GM12874 (cell line): ENCODE results near the gene OR4C6.

Experiments
- CTCF ChIP-seq: IDR thresholded peaks from 2 replicates; pipeline ENCODE4 v1.5.1; 2011; ENCODE audit warnings: low read depth, mild to moderate bottlenecking, control low read depth, low read length, moderate library complexity; ENCODE audit not compliant: insufficient read depth

OR4C6 gene

GRCh38 chr11:55658608-55659007, 3.4 kb upstream of the OR4C6 start:
- no peak for TF ChIP-seq CTCF

- TF ChIP-seq CTCF = no peak
Measured at GRCh38 chr11:55669376-55669775, 7.4 kb downstream of the OR4C6 start.

GRCh38 chr11:55673860-55674259, 11.9 kb downstream of the OR4C6 start:
- TF ChIP-seq CTCF = no peak

- TF ChIP-seq CTCF = no peak
Measured at GRCh38 chr11:55697817-55698216, 35.8 kb downstream of the OR4C6 start.

GRCh38 chr11:55701429-55701828, 39.4 kb downstream of the OR4C6 start:
- no peak for TF ChIP-seq CTCF

GRCh38 chr11:55707029-55707428, 45.0 kb downstream of the OR4C6 start:
- TF ChIP-seq CTCF = peak; percentile 22; the same call in 1 of the 2 replicates

GRCh38 chr11:55714982-55715888, 53.2 kb downstream of the OR4C6 start:
- peak; percentile 43; the same call in 1 of the 2 replicates for TF ChIP-seq CTCF
